ENCODE data around the gene CAMSAP3. TPM values are rescaled to one million over a fixed set of nuclear protein-coding genes. Genes with fewer than 3 reads are reported as not detected.

The CAMSAP3 gene
- total and polyA plus RNA-seq, 8 donors: 10.5 to 22.3 (median 15.8) TPM

- ATAC-seq (peak; percentile 79), DNase-seq (peak in 2 of 4 donors; percentile 75 to 95)
- Histone ChIP-seq H3K4me1 (peaks cover 0 to 27% of the 10 kb centered on the region in 2 donors), H3K36me3 (peaks cover 0 to 25% of the 10 kb centered on the region in 2 donors), H3K9me3 (no peaks in the 10 kb centered on the region), H3K27me3 (peaks cover 0 to 29% of the 10 kb centered on the region in 2 donors), H3K27ac (peak overlapping the region; percentile 86 to 95), H3K4me3 (peak overlapping the region; percentile 60 to 90)
- intact Hi-C loops (cut with DNase I): no loop called here
- TF ChIP-seq, protein P1, sequence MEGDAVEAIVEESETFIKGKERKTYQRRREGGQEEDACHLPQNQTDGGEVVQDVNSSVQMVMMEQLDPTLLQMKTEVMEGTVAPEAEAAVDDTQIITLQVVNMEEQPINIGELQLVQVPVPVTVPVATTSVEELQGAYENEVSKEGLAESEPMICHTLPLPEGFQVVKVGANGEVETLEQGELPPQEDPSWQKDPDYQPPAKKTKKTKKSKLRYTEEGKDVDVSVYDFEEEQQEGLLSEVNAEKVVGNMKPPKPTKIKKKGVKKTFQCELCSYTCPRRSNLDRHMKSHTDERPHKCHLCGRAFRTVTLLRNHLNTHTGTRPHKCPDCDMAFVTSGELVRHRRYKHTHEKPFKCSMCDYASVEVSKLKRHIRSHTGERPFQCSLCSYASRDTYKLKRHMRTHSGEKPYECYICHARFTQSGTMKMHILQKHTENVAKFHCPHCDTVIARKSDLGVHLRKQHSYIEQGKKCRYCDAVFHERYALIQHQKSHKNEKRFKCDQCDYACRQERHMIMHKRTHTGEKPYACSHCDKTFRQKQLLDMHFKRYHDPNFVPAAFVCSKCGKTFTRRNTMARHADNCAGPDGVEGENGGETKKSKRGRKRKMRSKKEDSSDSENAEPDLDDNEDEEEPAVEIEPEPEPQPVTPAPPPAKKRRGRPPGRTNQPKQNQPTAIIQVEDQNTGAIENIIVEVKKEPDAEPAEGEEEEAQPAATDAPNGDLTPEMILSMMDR (IDR thresholded peaks at IDR 0.05): no peak
Measured at GRCh38 chr19:7637374-7638256, 42.0 kb downstream of the CAMSAP3 start.

- Histone ChIP-seq H3K4me1 (peaks cover 0 to 27% of the 10 kb centered on the region in 2 donors), H3K36me3 (peaks cover 0 to 25% of the 10 kb centered on the region in 2 donors), H3K27ac (no peak overlapping the region), H3K4me3 (no peak overlapping the region), H3K9me3 (no peaks in the 10 kb centered on the region), H3K27me3 (peaks cover 0 to 29% of the 10 kb centered on the region in 2 donors)
- TF ChIP-seq, protein P1 (IDR thresholded peaks at IDR 0.05): no peak
- intact Hi-C loops (cut with DNase I): no loop called here
- ATAC-seq (no peak), DNase-seq (no peak)
Measured at GRCh38 chr19:7638802-7639465, 43.3 kb downstream of the CAMSAP3 start.

GRCh38 chr19:7639863-7640348, 44.2 kb downstream of the CAMSAP3 start:
- intact Hi-C loops (cut with DNase I): no loop called here
- Histone ChIP-seq H3K4me3 (no peak overlapping the region), H3K4me1 (peaks cover 0 to 36% of the 10 kb centered on the region in 2 donors), H3K27ac (no peak overlapping the region), H3K27me3 (peaks cover 0 to 29% of the 10 kb centered on the region in 2 donors), H3K9me3 (no peaks in the 10 kb centered on the region), H3K36me3 (peaks cover 0 to 33% of the 10 kb centered on the region in 2 donors)
- TF ChIP-seq, protein P1 (IDR thresholded peaks at IDR 0.05): no peak
- ATAC-seq (no peak), DNase-seq (no peak)

- Histone ChIP-seq H3K27ac (no peak overlapping the region), H3K27me3 (peaks cover 0 to 23% of the 10 kb centered on the region in 2 donors), H3K36me3 (peaks cover 0 to 37% of the 10 kb centered on the region in 2 donors), H3K4me1 (peaks cover 0 to 45% of the 10 kb centered on the region in 2 donors), H3K4me3 (no peak overlapping the region), H3K9me3 (no peaks in the 10 kb centered on the region)
- DNase-seq (peak in 1 of 4 donors; percentile 63), ATAC-seq (no peak)
- TF ChIP-seq, protein P1 (IDR thresholded peaks at IDR 0.05): no peak
- intact Hi-C loops (cut with DNase I): no loop called here
Measured at GRCh38 chr19:7640803-7641202, 45.1 kb downstream of the CAMSAP3 start.

All from left lung (tissue), 10 donors.